Adrenal gland (tissue), 5 donors: Measurements from ENCODE around the gene SCIMP.

ENCODE experiments used
- POLR2A ChIP-seq, 2 donors: fragments of 450-650 bp; IDR thresholded peaks; one replicate each; pipeline ENCODE4 v1.6.1; 2017; ENCODE audit warnings: antibody characterized with exemption in 2 of 2, mild to moderate bottlenecking in 2 of 2, moderate library complexity in 1 of 2
- TF ChIP-seq, protein P1 (sequence below), 6 experiments: fragments of 450-650 bp in 4 of 6; fragments of 200-600 bp in 2 of 6; sonication (generic) in 1 of 6; IDR thresholded peaks; 1 replicate in 5 of 6; 2 replicates in 1 of 6; pipeline versions ENCODE4 v1.5.1 to v1.8.0; 2016 to 2021; ENCODE audit warnings: antibody characterized with exemption in 6 of 6, mild to moderate bottlenecking in 2 of 6, moderate library complexity in 1 of 6
- donor health status: DM: no; HTN: no; CAD: no.

DNA sequence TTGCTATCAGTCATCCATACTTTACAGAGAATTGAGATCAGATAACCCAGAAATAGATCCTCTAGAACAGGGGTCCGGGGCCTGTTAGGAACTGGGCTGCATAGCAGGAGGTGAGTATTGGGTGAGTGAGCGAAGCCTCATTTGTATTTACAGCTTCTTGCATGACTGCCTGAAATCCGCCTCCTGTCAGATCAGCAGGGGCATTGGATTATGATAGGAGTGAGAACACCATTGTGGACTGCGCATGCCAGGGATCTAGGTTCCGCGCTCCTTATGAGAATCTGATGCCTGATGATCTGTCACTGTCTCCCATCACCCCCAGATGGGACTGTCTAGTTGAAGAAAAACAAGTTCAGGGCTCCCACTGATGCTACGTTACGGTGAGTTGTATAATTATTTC lies 13.0 kb upstream of the SCIMP start:
- TF ChIP-seq POLR2A (IDR thresholded peaks at IDR 0.05) = no peak
- TF ChIP-seq, protein P1, sequence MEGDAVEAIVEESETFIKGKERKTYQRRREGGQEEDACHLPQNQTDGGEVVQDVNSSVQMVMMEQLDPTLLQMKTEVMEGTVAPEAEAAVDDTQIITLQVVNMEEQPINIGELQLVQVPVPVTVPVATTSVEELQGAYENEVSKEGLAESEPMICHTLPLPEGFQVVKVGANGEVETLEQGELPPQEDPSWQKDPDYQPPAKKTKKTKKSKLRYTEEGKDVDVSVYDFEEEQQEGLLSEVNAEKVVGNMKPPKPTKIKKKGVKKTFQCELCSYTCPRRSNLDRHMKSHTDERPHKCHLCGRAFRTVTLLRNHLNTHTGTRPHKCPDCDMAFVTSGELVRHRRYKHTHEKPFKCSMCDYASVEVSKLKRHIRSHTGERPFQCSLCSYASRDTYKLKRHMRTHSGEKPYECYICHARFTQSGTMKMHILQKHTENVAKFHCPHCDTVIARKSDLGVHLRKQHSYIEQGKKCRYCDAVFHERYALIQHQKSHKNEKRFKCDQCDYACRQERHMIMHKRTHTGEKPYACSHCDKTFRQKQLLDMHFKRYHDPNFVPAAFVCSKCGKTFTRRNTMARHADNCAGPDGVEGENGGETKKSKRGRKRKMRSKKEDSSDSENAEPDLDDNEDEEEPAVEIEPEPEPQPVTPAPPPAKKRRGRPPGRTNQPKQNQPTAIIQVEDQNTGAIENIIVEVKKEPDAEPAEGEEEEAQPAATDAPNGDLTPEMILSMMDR (IDR thresholded peaks at IDR 0.05) = no peak
